Measurements from ENCODE around the gene KRTAP12-1.
"Not testable (repeated sequence)": the region's sequence is repeated elsewhere in the genome, so short reads cannot be mapped to it uniquely, and the experiment has no call there.

Gene KRTAP12-1

DNA sequence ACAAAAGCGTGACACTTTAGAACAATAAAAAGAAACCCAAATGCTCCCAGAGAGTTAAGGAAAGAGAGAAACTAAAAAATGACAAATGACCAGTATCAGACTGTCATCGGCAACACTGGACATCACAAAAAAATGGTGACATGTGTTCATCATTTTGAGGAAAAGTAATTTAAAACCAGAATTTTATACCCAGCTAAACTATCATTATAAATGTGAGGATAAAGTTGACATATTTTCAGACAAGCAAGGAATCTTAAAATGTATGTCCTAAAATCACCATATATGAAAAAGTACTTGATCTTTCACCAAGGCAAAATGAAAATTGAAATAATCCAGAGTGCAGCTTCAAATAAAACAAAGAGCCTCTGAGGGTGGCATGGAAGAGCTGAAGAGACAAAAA, 37.1 kb downstream of the KRTAP12-1 start:
- no peak for DNase-seq (ENCODE audit: low read depth)

DNA sequence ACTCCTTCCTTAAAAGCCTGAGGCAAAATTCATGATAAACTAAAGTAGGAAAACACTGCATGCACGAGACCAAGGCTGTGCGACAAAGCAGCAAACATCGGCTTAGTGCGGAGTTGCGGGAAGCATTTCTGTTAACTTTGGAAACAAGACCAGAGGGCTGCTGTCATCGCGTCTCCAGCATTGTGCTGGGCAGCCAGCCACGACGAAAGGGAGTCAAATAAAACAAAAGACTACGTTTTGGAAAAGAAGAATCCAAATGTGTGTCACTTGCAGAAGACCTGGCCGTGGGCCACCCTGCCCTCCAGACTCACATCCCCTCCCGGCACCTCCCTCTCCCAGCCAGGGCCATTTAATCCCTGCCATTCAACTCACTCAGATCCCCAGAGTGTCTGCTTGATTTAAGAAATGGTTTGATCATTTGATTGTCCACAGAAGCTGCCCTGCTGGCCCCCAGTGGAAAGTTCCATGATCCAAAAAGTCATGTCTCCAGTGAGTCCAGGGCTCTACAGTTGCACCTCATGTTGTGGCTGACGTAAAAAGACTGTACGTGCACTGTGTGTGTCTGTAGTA, 38.1 kb downstream of the KRTAP12-1 start:
- no peak for DNase-seq (ENCODE audit: low read depth)

DNA sequence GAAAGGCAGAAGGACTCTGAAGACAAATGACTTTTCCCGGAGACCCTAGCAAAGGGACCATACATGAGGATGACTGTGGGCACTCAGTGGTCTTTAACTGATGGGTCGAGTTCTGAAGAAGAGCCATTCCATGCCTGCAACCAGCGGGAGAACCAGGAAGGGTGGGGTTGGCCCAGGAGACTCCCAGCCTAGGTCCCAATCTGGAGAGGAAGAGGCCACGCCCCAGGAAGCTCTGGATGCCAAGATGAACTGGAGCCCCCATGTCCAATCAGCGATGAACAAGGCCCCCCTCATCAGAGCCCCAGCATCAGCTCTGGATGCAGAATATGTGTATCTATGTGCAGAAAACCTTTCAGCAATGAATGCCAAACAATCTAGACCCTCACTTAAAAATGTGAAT, 41.2 kb downstream of the KRTAP12-1 start:
- DNase-seq (ENCODE audit: low read depth): no peak

DNA sequence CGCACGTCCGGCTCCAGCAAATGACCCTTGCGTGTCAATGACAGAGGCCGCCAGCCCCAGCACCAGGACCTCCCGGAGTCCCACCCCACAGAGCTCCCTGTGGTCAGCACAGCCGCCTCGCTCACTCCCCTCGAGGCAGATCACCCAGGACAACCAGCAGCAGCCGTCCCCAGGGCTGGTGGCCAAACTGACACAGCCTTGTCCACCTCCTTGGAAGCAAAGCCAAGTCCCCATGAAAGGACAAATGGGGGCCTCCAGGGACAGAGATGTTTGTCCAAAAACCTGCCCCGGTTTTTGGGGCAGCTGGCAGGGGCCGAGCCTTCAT, 42.7 kb downstream of the KRTAP12-1 start:
- DNase-seq (ENCODE audit: low read depth): no peak

DNA sequence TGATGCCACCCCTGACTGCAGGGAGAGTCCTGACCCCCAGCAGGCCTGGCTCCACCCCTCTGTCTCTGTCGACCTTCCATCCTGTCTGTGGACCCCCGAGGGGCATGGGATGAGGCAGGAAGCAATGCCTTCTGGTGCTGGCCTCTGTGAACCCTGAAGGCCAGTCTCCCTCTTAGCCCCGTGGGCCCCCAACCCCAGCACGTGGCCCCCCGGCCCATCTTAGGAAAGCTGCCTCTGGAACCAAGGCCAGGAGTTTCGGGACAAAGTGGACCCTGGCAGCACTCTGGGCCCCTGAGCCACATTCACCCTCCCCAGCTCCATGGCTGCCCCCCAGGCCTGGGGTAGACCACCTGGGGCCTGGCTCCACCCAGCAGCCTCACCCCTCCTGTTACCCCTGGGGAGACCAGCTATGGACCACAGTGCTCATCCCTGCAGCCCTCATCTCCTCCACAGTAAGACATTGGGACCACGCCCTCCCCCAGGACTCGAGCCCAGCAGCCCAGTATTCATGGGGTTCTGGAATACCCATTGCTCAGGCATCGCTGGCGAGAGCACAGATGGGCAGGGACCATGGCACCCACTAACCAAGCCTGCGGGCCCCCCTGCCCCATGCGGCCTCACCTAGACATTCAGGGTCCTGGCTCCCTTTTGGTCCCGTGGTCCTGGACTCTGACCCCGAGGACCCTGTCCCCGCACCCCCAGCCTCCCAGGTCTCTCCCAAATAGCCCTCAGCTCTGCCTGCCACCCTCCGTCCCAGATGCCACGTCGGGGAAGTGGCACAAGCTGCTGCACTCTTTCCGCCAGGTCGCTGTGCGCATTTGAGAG, 43.2 kb downstream of the KRTAP12-1 start:
- DNase-seq (ENCODE audit: low read depth): not testable (repeated sequence)

DNA sequence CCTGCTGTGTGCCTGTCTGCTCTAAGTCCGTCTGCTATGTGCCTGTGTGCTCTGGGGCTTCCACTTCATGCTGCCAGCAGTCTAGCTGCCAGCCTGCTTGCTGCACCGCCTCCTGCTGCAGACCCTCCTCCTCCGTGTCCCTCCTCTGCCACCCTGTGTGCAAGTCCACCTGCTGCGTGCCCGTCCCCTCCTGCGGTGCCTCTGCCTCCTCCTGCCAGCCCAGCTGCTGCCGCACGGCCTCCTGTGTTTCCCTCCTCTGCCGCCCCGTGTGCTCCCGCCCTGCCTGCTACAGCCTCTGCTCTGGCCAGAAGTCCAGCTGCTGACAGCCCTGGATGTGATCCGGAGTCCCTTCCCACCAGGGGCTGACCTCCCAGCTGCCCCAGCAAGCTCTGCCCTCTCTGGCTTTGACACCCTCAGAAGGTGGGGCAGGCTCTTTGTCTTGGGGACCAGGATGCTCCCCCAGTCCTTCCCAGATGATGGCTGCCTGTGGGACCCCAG, 44.1 kb downstream of the KRTAP12-1 start:
- not testable (repeated sequence) for DNase-seq (ENCODE audit: low read depth)

DNA sequence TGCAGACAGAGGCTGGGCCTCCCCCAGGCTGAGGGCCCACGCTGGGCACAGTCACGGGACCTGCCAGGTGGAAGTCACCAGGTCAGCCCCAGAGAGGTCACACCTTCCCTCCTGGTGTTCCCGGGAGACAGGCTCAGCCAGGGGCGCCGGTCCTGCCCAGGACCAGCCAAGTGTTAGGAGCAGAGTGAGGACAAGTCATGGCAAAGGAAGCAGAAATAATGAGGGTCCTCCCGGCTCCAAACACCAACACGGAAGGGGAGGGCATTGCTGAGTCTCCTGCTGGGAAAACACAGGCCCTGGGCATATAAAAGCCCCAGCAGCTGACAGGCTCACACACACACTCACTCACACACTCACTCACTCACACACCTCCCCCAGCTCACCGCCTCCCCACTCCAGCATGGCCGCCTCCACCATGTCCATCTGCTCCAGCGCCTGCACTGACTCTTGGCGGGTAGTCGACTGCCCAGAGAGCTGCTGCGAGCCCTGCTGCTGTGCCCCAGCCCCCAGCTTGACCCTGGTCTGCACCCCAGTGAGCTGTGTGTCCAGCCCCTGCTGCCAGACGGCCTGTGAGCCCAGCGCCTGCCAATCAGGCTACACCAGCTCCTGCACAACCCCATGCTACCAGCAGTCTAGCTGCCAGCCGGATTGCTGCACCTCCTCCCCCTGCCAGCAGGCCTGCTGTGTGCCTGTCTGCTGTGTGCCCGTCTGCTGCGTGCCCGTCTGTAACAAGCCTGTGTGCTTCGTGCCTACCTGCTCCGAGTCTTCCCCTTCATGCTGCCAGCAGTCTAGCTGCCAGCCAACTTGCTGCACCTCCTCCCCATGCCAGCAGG, 44.7 kb downstream of the KRTAP12-1 start, which contains the start of gene KRTAP10-10:
TSS of gene KRTAP10-10 (plus strand) at position 339 of the 833 bp plus-strand sequence. CDS start at position 401, 62 bp downstream.
- DNase-seq (ENCODE audit: low read depth): no peak

DNA sequence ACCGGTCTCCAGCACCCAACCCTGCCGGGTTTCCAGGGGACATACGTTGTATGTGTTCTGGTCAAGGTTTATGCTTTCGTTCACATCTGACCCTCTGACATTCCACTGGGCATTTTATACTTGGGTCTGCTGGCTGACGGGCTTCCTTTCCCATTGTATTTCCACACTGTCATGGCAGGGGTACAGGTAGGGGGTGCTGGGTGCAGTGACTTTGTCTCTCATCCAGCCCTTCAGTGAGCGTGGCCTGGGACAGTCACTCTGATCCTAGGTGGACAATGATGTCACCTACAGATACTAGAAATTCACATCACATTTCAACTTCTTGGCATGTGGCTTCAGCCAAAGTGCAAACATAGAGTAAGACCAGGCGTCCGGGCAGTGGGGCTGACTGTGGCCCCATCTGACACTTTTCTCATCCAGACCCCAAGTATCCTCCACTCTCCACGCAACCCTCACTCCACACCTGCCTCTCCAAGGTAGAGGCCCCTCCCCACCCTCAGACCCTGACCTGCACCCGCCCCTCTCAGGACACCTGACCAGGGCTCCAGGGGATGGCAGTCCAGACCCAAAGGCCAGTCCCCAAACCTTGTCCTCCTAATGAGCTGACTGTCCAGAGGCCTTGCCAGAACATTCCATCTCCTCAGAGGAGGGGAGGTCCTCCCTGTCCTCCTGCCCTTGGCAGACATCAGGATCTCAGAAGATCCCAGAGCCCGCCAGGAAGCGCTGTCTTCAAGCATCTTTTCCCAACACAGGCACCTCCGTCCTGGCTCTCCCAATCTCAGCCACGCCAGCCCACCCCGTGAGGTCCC, 45.5 kb downstream of the KRTAP12-1 start:
- no peak for DNase-seq (ENCODE audit: low read depth)

DNA sequence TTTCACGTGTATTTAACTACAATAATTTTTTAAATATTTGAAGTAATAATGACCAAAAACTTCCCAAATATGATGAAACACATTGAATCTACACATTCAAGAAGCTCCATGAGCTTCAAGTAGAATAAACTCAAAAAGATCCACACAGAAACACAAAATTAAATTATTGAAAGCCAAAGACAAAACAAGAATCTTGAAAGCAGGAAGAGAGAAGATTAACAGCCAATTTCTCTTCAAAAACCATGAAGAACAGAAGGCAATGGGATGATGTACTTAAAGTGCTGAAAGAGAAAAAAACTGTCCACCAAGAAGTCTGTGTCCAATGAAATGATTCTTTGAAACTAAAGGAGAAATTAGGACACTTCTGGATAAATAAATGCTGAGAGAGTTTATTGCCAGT, 49.9 kb downstream of the KRTAP12-1 start:
- no peak for DNase-seq (ENCODE audit: low read depth)

Measured in amniotic epithelial cell (primary cell).